ENCODE data around the gene HSPA13. TPM values are rescaled to one million over a fixed set of nuclear protein-coding genes. Genes with fewer than 3 reads are reported as not detected.

Gene HSPA13
- total and polyA plus RNA-seq, 10 of the 15 experiments (the other 5 are each of a cell fraction or from before 2014, with no cell fraction given): 10.0 to 26.9 (median 18.6) TPM

- no TSS peak for BruUV-seq (replicated peaks)
- in situ Hi-C loops (cut with MboI): no loop called here
- TF ChIP-seq SRF (IDR thresholded peaks at IDR 0.05; ENCODE audit: low read depth in 2 of 2, low read length in 2 of 2) (no peak), ESRRA (IDR thresholded peaks at IDR 0.05; ENCODE audit: low read length) (no peak), ATF7 (IDR thresholded peaks at IDR 0.05; ENCODE audit: low read depth) (no peak), NFYA (IDR thresholded peaks at IDR 0.05; ENCODE audit: borderline replicate concordance, low read depth, low read length) (no peak), IKZF2 (IDR thresholded peaks at IDR 0.05) (no peak), SMARCA5 (IDR thresholded peaks at IDR 0.05) (no peak)
- Histone ChIP-seq H3K4me3 (no peak overlapping the region), H4K20me1 (ENCODE audit: control insufficient read depth, insufficient read depth) (no peaks in the 10 kb centered on the region), H3K27me3 (replicated peaks in 1 of 2; ENCODE audit: control insufficient read depth in 2 of 2, insufficient read depth in 2 of 2, low read length in 1 of 2) (no peaks in the 10 kb centered on the region), H3K9me3 (replicated peaks; ENCODE audit: control insufficient read depth, insufficient read depth, low read length) (no peaks in the 10 kb centered on the region), H3K79me2 (ENCODE audit: control insufficient read depth, insufficient read depth, low read length) (no peaks in the 10 kb centered on the region), H3K4me1 (ENCODE audit: control insufficient read depth, insufficient read depth, low read length) (no peaks in the 10 kb centered on the region), H2AFZ (ENCODE audit: control insufficient read depth, low read depth, low read length) (no peak overlapping the region), H3K36me3 (ENCODE audit: control insufficient read depth in 2 of 2, insufficient read depth in 2 of 2, low read length in 1 of 2) (no peaks in the 10 kb centered on the region), H3K4me2 (ENCODE audit: control insufficient read depth, insufficient read depth) (no peak overlapping the region), H3K27ac (ENCODE audit: control insufficient read depth, insufficient read depth) (no peak overlapping the region), H3K9ac (ENCODE audit: control insufficient read depth, insufficient read depth, low read length) (no peak overlapping the region)
- ChIA-PET RAD21 (ENCODE audit: unreplicated experiment) (no interaction called here), SMC1A (ENCODE audit: uncharacterized antibody, unreplicated experiment) (no interaction called here), CTCF (no interaction called here), POLR2A (no interaction called here)
- DNase-seq (ENCODE audit: low read depth, low spot score): no peak
- intact Hi-C loops (cut with micrococcal nuclease; ENCODE audit: unreplicated experiment): no loop called here
- WGBS (ENCODE audit: insufficient coverage, insufficient replicate concordance, low lambda C conversion rate, missing lambda C conversion rate): 8% methylated on average over 2 of the region's 2 CpGs
- FAIRE-seq: no peak
- ATAC-seq: no peak
Observed at GRCh38 chr21:14325595-14325994, 57.4 kb downstream of the HSPA13 start.

Other genes with a start within 250 kb of the HSPA13 start
- not detected in 2 replicates for gene LIPI, start 172.2 kb downstream of the HSPA13 start, total RNA-seq (2014; rRNA removed)
- gene LIPI, start 172.2 kb downstream of the HSPA13 start, total RNA-seq (2014; rRNA removed; fragmentation: Illumina TruSeq; extraction: Trizol): not detected in 2 replicates
- not detected in 2 replicates for gene LIPI, start 172.2 kb downstream of the HSPA13 start, total RNA-seq (2021)
- 0.17 TPM in 1 of 2 replicates, not detected in the other for gene LIPI, start 172.2 kb downstream of the HSPA13 start, polyA plus RNA-seq (2011; rRNA removed)
- 0.24 and 0.32 TPM in 2 replicates for gene LIPI, start 172.2 kb downstream of the HSPA13 start, polyA plus RNA-seq (2014; fragmentation: Illumina TruSeq; extraction: Trizol)
- under 1 TPM; 0.05 to 0.10 TPM for gene LIPI, start 172.2 kb downstream of the HSPA13 start, polyA plus RNA-seq (2014; fragmentation: Nextera tagmentation; extraction: Ambion mirVana)
- gene LIPI, start 172.2 kb downstream of the HSPA13 start, polyA plus RNA-seq (2014; rRNA removed): not detected in 2 replicates
- under 1 TPM; 0.08 to 0.13 TPM for gene LIPI, start 172.2 kb downstream of the HSPA13 start, polyA plus RNA-seq (2016; fragmentation: Nextera tagmentation; extraction: Ambion mirVana)
- 0.60 and 0.62 TPM in 2 replicates for gene RBM11, start 167.0 kb downstream of the HSPA13 start, total RNA-seq (2014; rRNA removed)
- 0.28 and 0.31 TPM in 2 replicates for gene RBM11, start 167.0 kb downstream of the HSPA13 start, total RNA-seq (2014; rRNA removed; fragmentation: Illumina TruSeq; extraction: Trizol)
- gene RBM11, start 167.0 kb downstream of the HSPA13 start, total RNA-seq (2021): 0.31 TPM in 1 of 2 replicates, not detected in the other
- 1.8 and 2.2 TPM in 2 replicates for gene RBM11, start 167.0 kb downstream of the HSPA13 start, polyA plus RNA-seq (2011; rRNA removed)
- gene RBM11, start 167.0 kb downstream of the HSPA13 start, polyA plus RNA-seq (2014; fragmentation: Illumina TruSeq; extraction: Trizol): 0.35 TPM in 1 of 2 replicates, not detected in the other
- gene RBM11, start 167.0 kb downstream of the HSPA13 start, polyA plus RNA-seq (2014; fragmentation: Nextera tagmentation; extraction: Ambion mirVana): 1 to 10 TPM in 1 of 2 experiments, under 1 TPM in 1; 0.35 to 1.1 TPM
- 0.18 and 0.76 TPM in 2 replicates for gene RBM11, start 167.0 kb downstream of the HSPA13 start, polyA plus RNA-seq (2014; rRNA removed)
- under 1 TPM in 1 of 2 experiments, not detected in 1; 0.29 TPM for gene RBM11, start 167.0 kb downstream of the HSPA13 start, polyA plus RNA-seq (2016; fragmentation: Nextera tagmentation; extraction: Ambion mirVana)
- gene SAMSN1, start 163.2 kb upstream of the HSPA13 start, total RNA-seq (2014; rRNA removed): 42.2 and 59.8 TPM in 2 replicates
- 85.6 and 86.2 TPM in 2 replicates for gene SAMSN1, start 163.2 kb upstream of the HSPA13 start, total RNA-seq (2014; rRNA removed; fragmentation: Illumina TruSeq; extraction: Trizol)
- 40.0 and 45.5 TPM in 2 replicates for gene SAMSN1, start 163.2 kb upstream of the HSPA13 start, total RNA-seq (2021)
- 23.2 and 34.1 TPM in 2 replicates for gene SAMSN1, start 163.2 kb upstream of the HSPA13 start, polyA plus RNA-seq (2011; rRNA removed)
- gene SAMSN1, start 163.2 kb upstream of the HSPA13 start, polyA plus RNA-seq (2014; fragmentation: Illumina TruSeq; extraction: Trizol): 84.1 and 112 TPM in 2 replicates
- 100 to 1,000 TPM in 1 of 2 experiments, 10 to 100 TPM in 1; 90.4 to 102 TPM for gene SAMSN1, start 163.2 kb upstream of the HSPA13 start, polyA plus RNA-seq (2014; fragmentation: Nextera tagmentation; extraction: Ambion mirVana)
- gene SAMSN1, start 163.2 kb upstream of the HSPA13 start, polyA plus RNA-seq (2014; rRNA removed): 38.0 and 45.2 TPM in 2 replicates
- 10 to 100 TPM; 39.5 to 44.5 TPM for gene SAMSN1, start 163.2 kb upstream of the HSPA13 start, polyA plus RNA-seq (2016; fragmentation: Nextera tagmentation; extraction: Ambion mirVana)

Measured in GM12878 (cell line).